GM13976 (cell line): ENCODE measurements around the gene DSTN.

Source experiments
- DNase-seq: peaks from one replicate; pipeline ENCODE4 v3.0.0; 2012; ENCODE audit warnings: low spot score
- CTCF ChIP-seq: IDR thresholded peaks from 2 replicates; pipeline ENCODE4 v1.5.1; 2012; ENCODE audit warnings: borderline replicate concordance, mild to moderate bottlenecking; ENCODE audit not compliant: insufficient read depth; ENCODE audit errors: extremely low read depth, missing control alignments, control extremely low read depth
- in situ Hi-C: fragments of 300-500 bp; cut with MboI; formaldehyde crosslinking; loops from one replicate; pipeline ENCODE4 v1.12.0; 2022; ENCODE audit warnings: low sequenced_read_pairs, mixed read lengths, inconsistent platforms; ENCODE audit not compliant: unreplicated experiment

The DSTN gene

GRCh38 chr20:17615645-17616479 lies 46.0 kb downstream of the DSTN start:
- DNase-seq: peak; percentile 16
- in situ Hi-C loops: no loop called here
- no peak for TF ChIP-seq CTCF

- no peak for TF ChIP-seq CTCF
- in situ Hi-C loops: no loop called here
- peak; percentile 24 for DNase-seq
These were observed 46.8 kb downstream of the DSTN start for GRCh38 chr20:17616480-17617211.

GRCh38 chr20:17617212-17617867 lies 47.5 kb downstream of the DSTN start:
- peak; percentile 79 for DNase-seq
- in situ Hi-C loops: no loop called here
- TF ChIP-seq CTCF: peak; percentile 53

GRCh38 chr20:17617868-17618672 lies 48.2 kb downstream of the DSTN start:
- DNase-seq: peak; percentile 36
- in situ Hi-C loops: no loop called here
- TF ChIP-seq CTCF: no peak

GRCh38 chr20:17618673-17619013 lies 48.8 kb downstream of the DSTN start:
- TF ChIP-seq CTCF: no peak
- DNase-seq: no peak
- in situ Hi-C loops: no loop called here

GRCh38 chr20:17619351-17620093 lies 49.6 kb downstream of the DSTN start:
- DNase-seq: peak; percentile 20
- in situ Hi-C loops: no loop called here
- no peak for TF ChIP-seq CTCF
